H1 (cell line): ENCODE measurements around the gene MAPK8. TPM values are rescaled to one million over a fixed set of nuclear protein-coding genes. Genes with fewer than 3 reads are reported as not detected.

Source experiments
- POLR2A ChIP-seq, 2 experiments: IDR thresholded peaks; 1 replicate in 1 of 2; 2 replicates in 1 of 2; pipeline ENCODE4 v1.6.1; 2011; ENCODE audit warnings: low read depth in 2 of 2, low read length in 2 of 2, mild to moderate bottlenecking in 2 of 2; ENCODE audit errors: control extremely low read depth in 1 of 2
- polyA plus RNA-seq, 7 experiments: library from polyadenylated mRNA; depleted of rRNA in 3 of 7; stranded (reverse) in 5 of 7; unstranded in 2 of 7; fragments of >200 nt in 5 of 7; fragments of 200-250 nt in 2 of 7; gene quantifications; 1 replicate in 5 of 7; 2 replicates in 1 of 7; 4 replicates in 1 of 7; pipeline versions ENCODE4 v1.2.1 to v1.2.3, GENCODE V29; 2011 to 2013; ENCODE audit warnings: missing spikeins in 2 of 7, mixed read lengths in 2 of 7
- total RNA-seq: library from RNA; stranded (reverse); fragmentation: NEBNext Ultra II Directional; extraction: Animal tissue kit (Norgen Biotek cat#: 25700); gene quantifications from 2 replicates; pipeline ENCODE4 v1.2.1, GENCODE V29; 2021
- TF ChIP-seq, protein P1 (sequence below): IDR thresholded peaks from 2 replicates; pipeline ENCODE4 v1.6.1; 2012; ENCODE audit warnings: inconsistent platforms

The MAPK8 gene
- total and polyA plus RNA-seq, 2 of the 8 experiments (the other 6 are each of a cell fraction or from before 2014, with no cell fraction given): 23.3 to 71.3 TPM

- TF ChIP-seq, protein P1, sequence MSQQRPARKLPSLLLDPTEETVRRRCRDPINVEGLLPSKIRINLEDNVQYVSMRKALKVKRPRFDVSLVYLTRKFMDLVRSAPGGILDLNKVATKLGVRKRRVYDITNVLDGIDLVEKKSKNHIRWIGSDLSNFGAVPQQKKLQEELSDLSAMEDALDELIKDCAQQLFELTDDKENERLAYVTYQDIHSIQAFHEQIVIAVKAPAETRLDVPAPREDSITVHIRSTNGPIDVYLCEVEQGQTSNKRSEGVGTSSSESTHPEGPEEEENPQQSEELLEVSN: no peak
- no peak for TF ChIP-seq POLR2A (IDR thresholded peaks at IDR 0.05; ENCODE audit: control extremely low read depth in 1 of 2, low read depth in 2 of 2, low read length in 2 of 2)
These were observed 36.6 kb downstream of the MAPK8 start (continued) for GRCh38 chr10:48343106-48343505.
